B cell (primary cell): ENCODE results near the gene KRTAP12-4. TPM values are rescaled to one million over a fixed set of nuclear protein-coding genes. Genes with fewer than 3 reads are reported as not detected.

Source experiments
- ATAC-seq: fragments of 200-7000 bp; cut with Tn5 transposase; one replicate; pipeline ENCODE4 v1.10.0; 2021; ENCODE audit warnings: low read depth, mild to moderate bottlenecking, moderate number of reproducible peaks, moderate library complexity
- CTCF ChIA-PET: fragments of 350-600 bp; sonication (Branson Sonifier 250); formaldehyde crosslinking; loops from one replicate; lab custom pipeline; 2021; ENCODE audit warnings: antibody characterized with exemption, inconsistent platforms; lab: Charles Lee
- POLR2A ChIA-PET: fragments of 350-600 bp; sonication (Branson Sonifier 250); formaldehyde crosslinking; loops from one replicate; lab custom pipeline; 2021; ENCODE audit warnings: antibody characterized with exemption; lab: Charles Lee
- DNase-seq: peaks from one replicate; pipeline ENCODE4 v3.0.0; 2013
- H2AFZ ChIP-seq: 2 replicates; pipeline ENCODE4 v1.6.1; 2012; ENCODE audit warnings: mild to moderate bottlenecking, low read depth, low read length; ENCODE audit not compliant: insufficient read depth, poor library complexity, severe bottlenecking
- H3K27ac ChIP-seq, 2 donors: 1 replicate in 1 of 2; 2 replicates in 1 of 2; pipeline ENCODE4 v1.5.1; 2012 to 2013; ENCODE audit warnings: low read length in 2 of 2, mild to moderate bottlenecking in 2 of 2, moderate library complexity in 1 of 2
- H3K27me3 ChIP-seq, 4 experiments: fragments of 200-600 bp in 1 of 4; sonication (generic) in 1 of 4; replicated peaks in 1 of 4; 1 replicate in 2 of 4; 2 replicates in 2 of 4; pipeline versions ENCODE4 v1.6.1 to v1.7.0; 2013 to 2016; ENCODE audit warnings: low read length in 3 of 4, mild to moderate bottlenecking in 2 of 4, mixed read lengths in 1 of 4, moderate library complexity in 1 of 4; ENCODE audit not compliant: insufficient read depth in 4 of 4, control insufficient read depth in 3 of 4; ENCODE audit errors: control extremely low read depth in 1 of 4
- H3K36me3 ChIP-seq, 2 experiments: replicated peaks in 1 of 2; 1 replicate in 1 of 2; 2 replicates in 1 of 2; pipeline versions ENCODE4 v1.6.1 to v1.7.1; 2013; ENCODE audit warnings: low read length in 1 of 2; ENCODE audit not compliant: insufficient read depth in 2 of 2, control insufficient read depth in 1 of 2; ENCODE audit errors: control extremely low read depth in 1 of 2, extremely low read depth in 1 of 2
- H3K4me1 ChIP-seq, 2 donors: fragments of 200-600 bp in 1 of 2; sonication (generic) in 1 of 2; 1 replicate in 1 of 2; 2 replicates in 1 of 2; pipeline versions ENCODE4 v1.5.1 to v1.6.1; 2013 to 2017; ENCODE audit warnings: low read length in 2 of 2; ENCODE audit not compliant: control insufficient read depth in 2 of 2, insufficient read depth in 2 of 2
- H3K4me2 ChIP-seq: replicated peaks from 2 replicates; pipeline ENCODE3; 2012; ENCODE audit warnings: mild to moderate bottlenecking, low read depth, low read length; ENCODE audit not compliant: poor library complexity, severe bottlenecking
- H3K4me3 ChIP-seq, 5 experiments: fragments of 200-600 bp in 1 of 5; sonication (generic) in 1 of 5; 1 replicate in 3 of 5; 2 replicates in 2 of 5; pipeline versions ENCODE4 v1.5.1 to v1.7.0; 2011 to 2016; ENCODE audit warnings: low read length in 4 of 5, mild to moderate bottlenecking in 4 of 5, low read depth in 2 of 5, control low read depth in 1 of 5, moderate library complexity in 1 of 5; ENCODE audit not compliant: insufficient read depth in 1 of 5; ENCODE audit errors: control extremely low read depth in 1 of 5, extremely low read depth in 1 of 5
- H3K79me2 ChIP-seq: fragments of 200-600 bp; sonication (generic); one replicate; pipeline ENCODE4 v1.6.0; 2016; ENCODE audit warnings: low read length; ENCODE audit not compliant: control insufficient read depth, insufficient read depth
- H3K9ac ChIP-seq: fragments of 200-600 bp; sonication (generic); 2 replicates; pipeline ENCODE4 v1.6.1; 2017; ENCODE audit warnings: mild to moderate bottlenecking, low read length, moderate library complexity
- H3K9me3 ChIP-seq, 3 donors: one replicate each; pipeline versions ENCODE4 v1.6.1 to v1.7.1; 2013; ENCODE audit warnings: low read length in 2 of 3; ENCODE audit not compliant: control insufficient read depth in 2 of 3, insufficient read depth in 1 of 3; ENCODE audit errors: control extremely low read depth in 1 of 3
- H4K20me1 ChIP-seq: 2 replicates; pipeline ENCODE4 v1.6.0; 2012; ENCODE audit warnings: mild to moderate bottlenecking, low read length; ENCODE audit not compliant: insufficient read depth, control insufficient read depth, poor library complexity, severe bottlenecking
- H3K27ac Mint-ChIP-seq: one replicate; pipeline ENCODE4 v1.8.0; 2021; ENCODE audit warnings: mixed read lengths
- H3K27me3 Mint-ChIP-seq: one replicate; pipeline ENCODE4 v1.8.0; 2021; ENCODE audit warnings: mixed read lengths
- H3K4me1 Mint-ChIP-seq: one replicate; pipeline ENCODE4 v1.8.0; 2021; ENCODE audit warnings: mixed read lengths
- H3K4me3 Mint-ChIP-seq: one replicate; pipeline ENCODE4 v1.8.0; 2021; ENCODE audit warnings: mixed read lengths
- H3K9me3 Mint-ChIP-seq: one replicate; pipeline ENCODE4 v1.8.0; 2022; ENCODE audit warnings: mixed read lengths; ENCODE audit not compliant: insufficient read depth
- EZH2 ChIP-seq: IDR thresholded peaks from 2 replicates; pipeline ENCODE4 v1.6.1; 2012; ENCODE audit warnings: borderline replicate concordance, low read depth, mild to moderate bottlenecking, moderate library complexity, low read length; ENCODE audit not compliant: insufficient read depth, poor library complexity, severe bottlenecking
- WGBS: methylation state at CpG from one replicate; pipeline ENCODE4 v1.1.5; 2013; ENCODE audit warnings: missing lambda C conversion rate; ENCODE audit not compliant: insufficient coverage; 5-methylcytosine and 5-hydroxymethylcytosine counted together
- intact Hi-C: fragments of 100-400 bp; cut with micrococcal nuclease; formaldehyde crosslinking; loops from one replicate; pipeline ENCODE4 v1.10.0; 2022
- polyA plus RNA-seq: library from polyadenylated mRNA; depleted of rRNA; stranded (reverse); fragments of >200 nt; gene quantifications from 2 replicates; pipeline ENCODE4 v1.2.3, GENCODE V29; 2012
- total RNA-seq, 2 donors: library from RNA; stranded (reverse); fragments of 120-200 nt in 1 of 2; gene quantifications; 1 replicate in 1 of 2; 2 replicates in 1 of 2; pipeline versions ENCODE4 v1.2.3 to v1.2.4, GENCODE V29; 2013 to 2022
- TF ChIP-seq, protein P1 (sequence below): fragments of 200-600 bp; IDR thresholded peaks from one replicate; pipeline ENCODE4 v1.8.0; 2022; ENCODE audit warnings: antibody characterized with exemption, mild to moderate bottlenecking

Gene KRTAP12-4
- total and polyA plus RNA-seq, 2 donors (not counting 1 experiment from before 2014, with no cell fraction given) = not detected

DNA sequence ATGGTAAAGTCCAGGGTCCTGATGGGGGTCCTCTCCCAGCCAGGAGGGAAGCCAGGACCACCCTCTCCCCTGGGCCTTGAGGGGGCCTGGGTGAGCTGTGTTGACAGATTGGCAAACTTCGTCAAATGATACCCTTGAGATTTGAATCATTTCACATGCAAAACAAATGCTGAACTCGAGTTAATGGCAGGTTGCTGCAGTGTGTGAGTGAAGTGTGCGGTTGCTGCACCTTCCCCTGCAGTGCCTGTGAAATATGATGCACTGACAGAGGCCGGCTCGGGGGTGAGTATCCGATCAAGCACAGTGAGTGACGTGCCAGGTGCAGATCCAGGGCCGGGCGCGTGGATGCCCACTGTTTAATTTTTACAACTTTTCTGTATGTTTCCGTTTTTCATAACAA lies 33.2 kb upstream of the KRTAP12-4 start:
- Histone ChIP-seq H3K27me3 (peaks cover 0 to 14% (median 0%) of the 10 kb centered on the region in 4 experiments), H3K4me1 (no peaks in the 10 kb centered on the region), H4K20me1 (no peaks in the 10 kb centered on the region), H3K9me3 (peaks cover 0 to 4% (median 3%) of the 10 kb centered on the region in 3 donors), H3K4me3 (no peak overlapping the region), H3K4me2 (no peak overlapping the region), H3K79me2 (no peaks in the 10 kb centered on the region), H3K27ac (no peak overlapping the region), H3K36me3 (no peaks in the 10 kb centered on the region), H3K9ac (no peak overlapping the region), H2AFZ (no peak overlapping the region)
- H3K27ac Mint-ChIP-seq = no peak overlapping the region
- WGBS = 86% methylated on average over 4 of the region's 11 CpGs
- H3K4me3 Mint-ChIP-seq = no peak overlapping the region
- TF ChIP-seq EZH2 = no peak
- TF ChIP-seq, protein P1, sequence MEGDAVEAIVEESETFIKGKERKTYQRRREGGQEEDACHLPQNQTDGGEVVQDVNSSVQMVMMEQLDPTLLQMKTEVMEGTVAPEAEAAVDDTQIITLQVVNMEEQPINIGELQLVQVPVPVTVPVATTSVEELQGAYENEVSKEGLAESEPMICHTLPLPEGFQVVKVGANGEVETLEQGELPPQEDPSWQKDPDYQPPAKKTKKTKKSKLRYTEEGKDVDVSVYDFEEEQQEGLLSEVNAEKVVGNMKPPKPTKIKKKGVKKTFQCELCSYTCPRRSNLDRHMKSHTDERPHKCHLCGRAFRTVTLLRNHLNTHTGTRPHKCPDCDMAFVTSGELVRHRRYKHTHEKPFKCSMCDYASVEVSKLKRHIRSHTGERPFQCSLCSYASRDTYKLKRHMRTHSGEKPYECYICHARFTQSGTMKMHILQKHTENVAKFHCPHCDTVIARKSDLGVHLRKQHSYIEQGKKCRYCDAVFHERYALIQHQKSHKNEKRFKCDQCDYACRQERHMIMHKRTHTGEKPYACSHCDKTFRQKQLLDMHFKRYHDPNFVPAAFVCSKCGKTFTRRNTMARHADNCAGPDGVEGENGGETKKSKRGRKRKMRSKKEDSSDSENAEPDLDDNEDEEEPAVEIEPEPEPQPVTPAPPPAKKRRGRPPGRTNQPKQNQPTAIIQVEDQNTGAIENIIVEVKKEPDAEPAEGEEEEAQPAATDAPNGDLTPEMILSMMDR = no peak
- ChIA-PET POLR2A (no interaction called here), CTCF (no interaction called here)
- ATAC-seq = no peak
- DNase-seq = no peak
- H3K9me3 Mint-ChIP-seq = peaks cover 5% of the 10 kb centered on the region
- H3K27me3 Mint-ChIP-seq = peaks cover 44% of the 10 kb centered on the region
- intact Hi-C loops = no loop called here
- no peaks in the 10 kb centered on the region for H3K4me1 Mint-ChIP-seq

DNA sequence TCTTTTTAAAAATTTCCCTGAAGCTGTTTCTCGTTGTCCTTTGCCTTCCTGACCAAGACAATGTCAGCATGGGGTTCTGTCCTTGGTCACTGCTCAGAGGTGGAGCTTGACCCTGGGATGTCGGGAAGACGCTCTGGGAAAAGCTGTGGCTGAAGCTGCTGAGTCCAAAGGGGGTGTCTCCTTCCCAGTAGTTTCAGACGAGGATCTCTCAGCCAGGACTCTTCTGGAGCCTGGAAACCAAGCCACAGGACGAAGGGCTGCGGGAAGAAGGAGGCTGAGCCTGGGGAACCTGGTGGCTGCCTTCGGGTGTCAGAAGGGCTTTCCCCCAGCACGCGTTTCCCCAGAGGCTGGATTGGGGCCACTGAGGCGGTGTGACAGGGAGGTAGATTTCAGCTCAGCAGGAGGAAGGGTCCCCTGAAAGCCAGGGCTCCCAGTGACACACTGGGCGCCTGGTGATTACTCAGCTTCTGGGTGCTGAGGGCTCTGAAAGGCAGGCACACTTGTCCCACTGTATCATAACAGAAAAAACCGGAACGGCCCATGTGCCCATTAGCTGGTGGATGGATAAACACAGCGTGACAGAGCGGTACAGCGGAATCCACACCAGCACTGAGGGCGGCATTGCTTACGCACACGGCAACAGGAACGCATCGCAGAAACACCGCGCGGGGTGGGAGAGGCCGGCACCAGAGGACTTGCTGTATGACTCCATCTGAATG lies 32.5 kb upstream of the KRTAP12-4 start:
- Histone ChIP-seq H2AFZ (no peak overlapping the region), H3K79me2 (no peaks in the 10 kb centered on the region), H3K4me1 (no peaks in the 10 kb centered on the region), H4K20me1 (no peaks in the 10 kb centered on the region), H3K9ac (no peak overlapping the region), H3K4me2 (no peak overlapping the region), H3K4me3 (no peak overlapping the region), H3K9me3 (peaks cover 0 to 4% (median 0%) of the 10 kb centered on the region in 3 donors), H3K27ac (no peak overlapping the region), H3K36me3 (no peaks in the 10 kb centered on the region), H3K27me3 (peaks cover 0 to 17% (median 0%) of the 10 kb centered on the region in 4 experiments)
- H3K4me1 Mint-ChIP-seq = no peaks in the 10 kb centered on the region
- H3K4me3 Mint-ChIP-seq = no peak overlapping the region
- CTCF ChIA-PET = no interaction called here
- intact Hi-C loops = no loop called here
- no peaks in the 10 kb centered on the region for H3K9me3 Mint-ChIP-seq
- TF ChIP-seq, protein P1 = no peak
- TF ChIP-seq EZH2 = no peak
- DNase-seq = no peak
- H3K27ac Mint-ChIP-seq = no peak overlapping the region
- H3K27me3 Mint-ChIP-seq = peaks cover 49% of the 10 kb centered on the region
- no peak for ATAC-seq
- POLR2A ChIA-PET = no interaction called here
- WGBS = 90% methylated on average over 25 of the region's 25 CpGs
